ENCODE results near the gene STXBP2.
A peak's percentile ranks its signal among the peaks of the same experiment; 100 is the strongest.

STXBP2 gene

DNA sequence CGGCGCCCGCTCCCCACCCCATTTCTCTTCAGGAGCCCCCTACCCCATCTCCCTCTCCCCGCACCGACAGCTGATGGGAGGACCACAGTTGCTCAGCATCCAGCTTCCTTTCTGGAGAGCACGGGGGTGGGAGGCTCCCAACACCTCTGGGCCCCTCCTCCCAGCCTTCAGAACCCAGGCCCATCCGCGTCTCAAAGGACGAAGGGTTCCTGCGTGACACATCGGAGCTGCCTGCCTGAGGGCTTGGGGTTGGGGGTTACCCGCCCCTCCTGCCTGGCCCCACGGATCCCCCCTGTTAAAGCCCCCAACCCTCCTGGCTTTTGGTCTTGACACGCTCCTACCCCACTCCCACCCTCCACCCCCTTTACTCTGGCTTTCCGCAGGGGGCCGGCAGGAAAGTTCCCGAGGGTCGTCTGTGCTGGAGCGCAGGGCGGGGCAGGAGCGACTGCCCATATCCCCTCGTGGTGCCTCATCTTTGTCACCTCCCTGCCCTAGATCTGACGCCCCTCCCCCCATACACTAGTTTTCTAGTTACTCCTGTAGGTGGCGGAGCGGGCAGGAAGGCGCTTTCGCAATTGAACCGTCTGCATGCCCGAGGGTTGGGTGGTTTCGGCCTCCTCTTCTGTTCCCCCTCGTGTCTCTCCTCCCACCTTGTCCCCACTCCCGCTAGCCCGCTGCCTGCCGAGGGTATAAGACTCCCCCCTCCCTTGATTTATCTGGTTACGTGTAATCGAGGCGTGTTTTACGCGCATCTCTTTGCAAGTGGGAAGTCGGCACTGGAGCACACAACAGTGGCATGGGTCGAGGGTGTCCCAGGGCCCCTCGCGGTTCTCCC, 44.6 kb downstream of the STXBP2 start:
- DNase-seq = peak; percentile 66

DNA sequence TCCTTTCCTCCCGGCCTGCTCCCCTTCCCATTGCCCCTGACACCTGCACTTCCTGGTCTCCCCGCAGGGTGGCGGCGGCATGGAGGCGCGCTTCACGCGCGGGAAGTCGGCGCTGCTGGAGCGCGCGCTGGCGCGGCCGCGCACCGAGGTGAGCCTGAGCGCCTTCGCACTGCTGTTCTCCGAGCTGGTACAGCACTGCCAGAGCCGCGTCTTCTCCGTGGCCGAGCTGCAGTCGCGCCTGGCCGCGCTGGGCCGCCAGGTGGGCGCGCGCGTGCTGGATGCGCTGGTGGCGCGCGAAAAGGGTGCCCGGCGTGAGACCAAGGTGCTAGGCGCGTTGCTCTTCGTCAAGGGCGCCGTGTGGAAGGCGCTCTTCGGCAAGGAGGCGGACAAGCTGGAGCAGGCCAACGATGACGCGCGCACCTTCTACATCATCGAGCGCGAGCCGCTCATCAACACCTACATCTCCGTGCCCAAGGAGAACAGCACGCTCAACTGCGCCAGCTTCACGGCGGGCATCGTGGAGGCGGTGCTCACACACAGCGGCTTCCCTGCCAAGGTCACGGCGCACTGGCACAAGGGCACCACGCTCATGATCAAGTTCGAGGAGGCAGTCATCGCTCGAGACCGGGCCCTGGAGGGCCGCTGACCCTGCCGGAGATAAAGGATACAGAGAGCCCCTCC, 45.4 kb downstream of the STXBP2 start:
- DNase-seq = no peak

DNA sequence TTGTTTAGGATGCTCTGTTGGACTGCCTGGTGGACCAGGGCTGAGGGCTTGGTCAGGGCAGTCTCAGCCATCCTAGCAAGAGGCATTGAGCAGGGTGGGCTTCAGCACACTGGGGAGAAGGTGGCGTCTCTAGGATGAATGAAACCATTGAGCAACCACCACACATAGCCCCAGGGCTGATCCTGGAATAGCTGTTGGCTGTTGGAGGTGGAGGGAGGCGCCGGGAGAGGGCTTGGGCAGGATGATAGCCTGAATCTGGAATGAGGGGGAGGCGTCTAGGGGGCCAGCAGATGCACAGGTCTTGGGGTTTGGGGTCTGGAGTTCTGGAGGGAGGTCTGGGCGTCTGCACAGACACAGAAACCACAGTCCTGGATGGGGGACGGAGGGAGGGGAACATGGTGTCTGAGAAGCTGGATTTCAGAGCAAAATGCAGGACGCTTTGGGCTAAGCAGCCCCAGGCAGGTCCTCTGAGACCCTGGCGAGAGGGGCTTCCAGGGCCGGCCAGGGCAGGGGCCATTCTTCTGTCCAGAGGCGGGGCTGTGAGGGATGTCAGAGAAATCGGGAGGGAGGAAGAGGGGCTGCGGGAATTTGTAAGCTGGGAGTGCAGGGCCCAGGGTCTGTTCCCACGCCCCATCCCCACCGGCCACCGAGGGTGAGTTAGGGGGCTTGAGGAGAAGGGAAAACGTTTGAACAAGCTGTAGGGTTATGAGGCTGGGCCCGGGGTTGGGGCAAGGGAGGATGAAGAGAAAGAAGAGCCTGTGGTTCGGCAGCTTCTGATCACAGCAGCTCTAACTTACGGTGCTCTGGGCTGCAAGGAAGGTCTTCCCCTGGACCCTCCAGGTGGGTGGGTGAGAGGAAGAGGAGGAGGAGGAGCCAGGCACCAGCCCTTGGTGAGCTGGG, 48.9 kb downstream of the STXBP2 start:
- no peak for DNase-seq

DNA sequence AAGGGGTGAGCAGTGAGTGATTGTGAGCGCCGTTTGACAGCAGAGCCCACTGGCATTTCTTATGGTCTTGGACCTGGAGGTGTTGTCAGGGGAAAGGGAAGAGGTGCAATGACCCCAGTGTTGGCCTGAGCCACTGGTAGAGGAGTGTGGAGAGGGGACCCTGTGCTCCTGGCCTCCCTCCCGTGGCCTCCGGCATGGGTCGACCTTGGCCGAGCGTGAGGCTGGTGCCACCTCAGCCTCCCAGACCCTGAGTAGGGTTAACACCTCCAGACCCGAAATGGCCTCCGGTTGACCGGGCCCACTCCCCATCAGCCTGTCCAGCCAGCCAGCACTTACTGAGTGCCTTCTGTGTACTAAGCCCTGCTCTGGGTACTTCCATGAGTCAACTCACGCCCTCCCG, 50.3 kb downstream of the STXBP2 start:
- no peak for DNase-seq

DNA sequence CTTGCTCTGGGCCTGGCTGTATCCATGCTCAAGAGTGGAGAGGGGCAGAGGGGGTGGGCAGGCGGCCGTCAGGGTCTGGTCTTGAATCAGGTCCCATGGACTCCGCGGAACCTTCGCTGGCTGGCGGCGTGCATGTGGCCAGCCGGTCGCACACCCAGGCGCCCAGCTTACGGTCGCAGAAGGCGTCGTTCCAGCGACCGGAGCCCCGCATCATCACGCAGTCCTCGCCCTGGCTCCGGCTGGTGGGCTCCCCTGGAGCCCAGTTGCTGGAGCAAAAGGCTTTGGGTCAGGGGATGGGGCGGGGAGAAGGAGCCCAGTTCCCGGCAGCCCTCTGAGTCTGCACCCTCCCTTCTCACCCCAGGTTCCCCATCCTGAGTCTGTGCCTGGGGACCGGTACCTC, 52.3 kb downstream of the STXBP2 start:
- no peak for DNase-seq

DNA sequence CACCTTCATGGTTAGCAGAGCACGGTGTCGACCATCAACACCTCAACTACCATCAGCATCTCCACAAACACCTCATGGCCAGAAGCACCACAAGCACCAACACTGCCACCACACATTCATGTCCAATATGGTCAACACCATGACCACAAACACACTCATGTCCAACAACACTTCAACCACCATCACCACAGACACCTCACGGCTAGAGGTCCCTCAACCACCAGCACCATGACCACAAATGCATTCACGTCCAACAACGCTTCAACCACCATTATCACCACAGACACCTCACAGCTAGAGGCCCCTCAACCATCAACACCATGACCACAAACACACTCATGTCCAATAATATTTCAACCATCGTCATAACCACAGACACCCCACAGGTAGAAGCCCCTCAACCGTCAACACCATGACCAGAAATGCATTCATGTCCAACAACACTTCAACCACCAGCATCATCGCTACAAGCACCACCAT, 53.9 kb downstream of the STXBP2 start:
- DNase-seq = no peak

DNA sequence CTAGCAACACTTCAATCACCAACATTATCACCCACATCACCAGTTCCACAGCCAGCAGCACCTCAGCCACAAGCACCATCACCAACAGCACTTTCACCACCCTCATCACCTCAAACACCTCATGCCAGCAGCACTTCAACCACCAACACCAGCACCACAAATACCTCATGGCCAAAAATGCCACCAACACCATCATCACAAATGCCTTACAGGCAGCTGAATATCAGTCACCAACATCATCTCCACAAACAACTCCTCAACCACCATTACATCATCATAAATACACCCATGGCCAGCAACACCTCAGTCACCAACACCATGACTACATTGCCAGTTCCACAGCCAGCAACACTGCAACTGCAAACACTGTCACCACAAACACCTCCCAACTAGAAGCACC, 54.6 kb downstream of the STXBP2 start:
- DNase-seq = no peak

DNA sequence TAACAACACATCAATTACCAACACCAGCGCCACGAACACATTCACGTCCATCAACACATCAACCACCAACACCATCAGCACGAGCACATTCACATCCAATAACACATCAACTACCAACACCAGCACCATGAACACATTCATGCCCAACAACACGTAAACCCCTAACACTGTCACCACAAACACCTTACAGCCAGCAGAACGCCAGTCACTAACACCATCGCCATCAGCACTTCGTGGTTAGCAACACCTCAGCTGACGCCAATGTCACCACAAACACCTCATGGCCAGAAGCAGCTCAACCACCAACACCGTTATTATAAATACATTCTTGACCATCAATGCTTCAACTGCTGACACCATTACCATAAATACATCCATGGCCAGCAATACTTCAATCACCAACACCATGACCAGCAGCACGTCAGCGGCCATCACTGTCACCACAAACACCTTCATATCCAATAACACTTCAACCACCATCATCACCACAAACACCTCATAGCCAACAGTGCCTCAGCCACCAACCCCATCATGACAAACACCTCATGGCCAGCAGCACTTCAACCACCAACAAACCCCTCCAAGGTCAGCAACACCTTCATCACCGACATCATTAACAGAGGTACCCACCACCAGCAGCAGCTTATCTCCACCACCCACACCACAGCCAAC, 55.6 kb downstream of the STXBP2 start:
- no peak for DNase-seq

DNA sequence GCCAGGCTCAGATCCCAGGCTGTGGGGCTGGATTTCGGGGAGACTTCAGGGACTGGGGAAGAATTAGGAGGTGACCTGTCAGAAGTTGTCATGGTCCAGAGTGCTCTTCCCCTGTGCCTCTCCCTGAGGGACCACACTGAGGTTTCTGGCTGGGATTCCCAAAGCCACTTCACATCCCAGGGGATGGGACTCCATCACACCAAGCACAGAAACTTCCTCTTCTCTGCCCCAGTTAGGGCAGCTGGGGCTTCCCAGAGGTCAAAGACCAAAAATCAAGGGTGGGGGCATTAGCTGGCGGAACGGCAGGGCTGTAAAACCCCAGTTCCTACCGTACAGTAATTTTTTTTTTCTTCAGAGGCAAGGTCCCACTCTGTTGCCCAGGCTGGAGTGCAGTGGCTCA, 57.6 kb downstream of the STXBP2 start:
- no peak for DNase-seq

Data from SIG-M5 (cell line).